Occipital lobe (tissue), 1 donor: ENCODE measurements around the gene MYZAP. TPM values are rescaled to one million over a fixed set of nuclear protein-coding genes. Genes with fewer than 3 reads are reported as not detected.

Source experiments
- total RNA-seq: library from RNA; depleted of rRNA; stranded (reverse); fragments of >200 nt; gene quantifications from one replicate; pipeline ENCODE4 v1.2.3, GENCODE V29; 2014

The MYZAP gene
- total RNA-seq, 1 donor from 2014 or later: 1.1 TPM

Other genes starting within 250 kb of the MYZAP start
- gene CGNL1, start 215.4 kb upstream of the MYZAP start, total RNA-seq: 5.3 TPM
- gene POLR2M, start 114.8 kb downstream of the MYZAP start, total RNA-seq: 305 TPM